Measurements from ENCODE around the gene CDC14B. TPM values are rescaled to one million over a fixed set of nuclear protein-coding genes. Genes with fewer than 3 reads are reported as not detected.

CDC14B gene
- total RNA-seq, 1 donor from 2014 or later: 38.3 TPM

- FAIRE-seq (no peak), DNase-seq (ENCODE audit: low spot score in 2 of 2) (no peak)
Observed at GRCh38 chr9:96491079-96491879, 128.4 kb downstream of the CDC14B start.

GRCh38 chr9:96490534-96491078 is 129.0 kb downstream of the CDC14B start:
- FAIRE-seq: no peak
- no peak for DNase-seq (ENCODE audit: low spot score in 2 of 2)

- no peak for DNase-seq (ENCODE audit: low spot score in 2 of 2)
- no peak for FAIRE-seq
Observed at GRCh38 chr9:96489482-96489979, 130.1 kb downstream of the CDC14B start.

DNA sequence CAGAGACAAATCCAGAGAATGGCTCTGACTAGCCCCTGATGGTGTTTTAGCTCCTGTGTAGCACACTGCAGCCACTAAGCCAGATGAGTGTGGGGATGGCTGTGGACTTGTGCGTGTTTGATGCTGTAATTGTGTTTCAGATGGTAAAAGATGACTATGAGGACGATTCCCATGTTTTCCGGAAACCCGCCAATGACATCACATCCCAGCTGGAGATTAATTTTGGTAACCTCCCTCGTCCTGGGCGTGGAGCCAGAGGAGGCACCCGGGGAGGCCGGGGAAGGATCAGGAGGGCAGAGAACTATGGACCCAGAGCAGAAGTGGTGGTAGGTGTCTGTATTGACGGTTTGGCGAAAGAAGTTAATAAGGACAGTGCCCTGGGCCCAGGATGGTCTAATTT is 131.7 kb downstream of the CDC14B start:
- FAIRE-seq (no peak), DNase-seq (ENCODE audit: low spot score in 2 of 2) (no peak)

GRCh38 chr9:96487029-96487396 is 132.6 kb downstream of the CDC14B start:
- FAIRE-seq (no peak), DNase-seq (ENCODE audit: low spot score in 2 of 2) (no peak)

GRCh38 chr9:96486386-96487028 is 133.1 kb downstream of the CDC14B start:
- peak in 1 of 2 donors; percentile 62 for DNase-seq (ENCODE audit: low spot score in 2 of 2)

DNA sequence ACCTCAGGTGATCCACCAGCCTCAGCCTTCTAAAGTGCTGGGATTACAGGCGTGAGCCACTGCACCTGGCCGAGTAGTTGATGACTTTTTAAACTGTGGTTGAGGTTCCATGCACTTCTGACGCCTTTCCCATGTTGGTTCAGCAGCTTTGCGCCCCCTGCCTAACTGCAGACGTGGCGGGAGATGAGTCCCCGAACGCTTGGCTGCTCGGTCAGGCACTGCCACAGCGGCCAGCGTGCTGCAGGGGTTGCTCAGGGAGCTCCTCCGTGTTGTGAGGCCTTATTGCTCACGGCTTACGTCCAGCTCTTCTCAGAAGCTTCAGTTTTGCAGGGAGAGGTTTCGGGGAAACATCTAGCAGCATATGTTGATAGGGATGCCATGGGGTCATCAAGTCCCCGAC is 134.4 kb downstream of the CDC14B start:
- FAIRE-seq (no peak), DNase-seq (ENCODE audit: low spot score in 2 of 2) (no peak)

More at GRCh38 chr9:96486386-96487028, 133.1 kb downstream of the CDC14B start:
- FAIRE-seq: no peak

GRCh38 chr9:96484521-96484931 is 135.1 kb downstream of the CDC14B start:
- DNase-seq (ENCODE audit: low spot score in 2 of 2) (no peak), FAIRE-seq (no peak)

GRCh38 chr9:96483733-96484390 is 135.8 kb downstream of the CDC14B start:
- no peak for FAIRE-seq
- no peak for DNase-seq (ENCODE audit: low spot score in 2 of 2)

- FAIRE-seq: no peak
Observed at GRCh38 chr9:96483197-96483596, 136.4 kb downstream of the CDC14B start.

DNA sequence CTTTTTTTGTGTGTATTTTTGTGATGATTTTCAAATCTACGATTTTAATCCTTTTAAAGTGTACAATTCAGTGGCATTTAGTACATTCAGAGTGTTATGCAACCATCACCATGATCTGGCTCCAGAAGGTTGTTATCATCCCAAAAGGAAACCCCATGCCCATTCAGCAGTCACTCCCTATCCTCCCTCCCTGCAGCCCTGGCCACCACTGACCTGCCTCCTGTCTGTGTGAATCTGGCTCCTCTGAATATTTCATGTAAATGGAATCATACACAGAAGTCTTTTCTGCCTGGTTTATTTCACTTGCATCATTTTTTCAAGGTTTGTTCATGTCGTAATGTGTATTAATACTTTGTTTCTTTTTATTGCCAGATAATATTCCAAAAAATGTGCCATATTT is 137.2 kb downstream of the CDC14B start:
- no peak for FAIRE-seq

More at GRCh38 chr9:96483197-96483596, 136.4 kb downstream of the CDC14B start:
- no peak for DNase-seq (ENCODE audit: low spot score in 2 of 2)

GRCh38 chr9:96480736-96481135 is 138.9 kb downstream of the CDC14B start:
- FAIRE-seq: no peak
- DNase-seq (ENCODE audit: low spot score in 2 of 2): no peak

More for the DNA sequence above, 137.2 kb downstream of the CDC14B start:
- no peak for DNase-seq (ENCODE audit: low spot score in 2 of 2)

- DNase-seq (ENCODE audit: low spot score in 2 of 2) (no peak), FAIRE-seq (no peak)
Observed at GRCh38 chr9:96478829-96479371, 140.7 kb downstream of the CDC14B start.

GRCh38 chr9:96476591-96476990 is 143.1 kb downstream of the CDC14B start:
- DNase-seq (ENCODE audit: low spot score in 2 of 2): no peak
- FAIRE-seq: no peak

DNA sequence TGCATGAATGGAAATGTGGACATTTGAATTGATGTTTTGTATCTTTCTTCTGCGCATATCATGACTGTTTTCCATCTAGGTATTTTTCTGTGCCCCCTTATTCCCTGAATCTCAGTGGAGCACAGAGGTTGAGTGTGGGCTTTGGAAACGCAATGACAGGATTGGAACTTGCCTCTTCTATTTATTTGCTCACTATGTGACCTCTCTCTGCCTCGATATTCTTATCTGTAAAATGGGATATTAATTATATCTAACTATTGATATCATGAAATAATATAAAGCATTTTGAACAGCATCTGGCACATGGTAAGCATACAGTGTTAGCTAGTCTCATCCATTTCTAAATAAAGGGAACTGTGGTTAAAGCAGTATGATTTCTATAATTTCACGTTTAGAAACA is 143.6 kb downstream of the CDC14B start:
- no peak for DNase-seq (ENCODE audit: low spot score in 2 of 2)
- no peak for FAIRE-seq

GRCh38 chr9:96467784-96468183 is 151.9 kb downstream of the CDC14B start:
- FAIRE-seq (no peak), DNase-seq (ENCODE audit: low spot score in 2 of 2) (no peak)

DNA sequence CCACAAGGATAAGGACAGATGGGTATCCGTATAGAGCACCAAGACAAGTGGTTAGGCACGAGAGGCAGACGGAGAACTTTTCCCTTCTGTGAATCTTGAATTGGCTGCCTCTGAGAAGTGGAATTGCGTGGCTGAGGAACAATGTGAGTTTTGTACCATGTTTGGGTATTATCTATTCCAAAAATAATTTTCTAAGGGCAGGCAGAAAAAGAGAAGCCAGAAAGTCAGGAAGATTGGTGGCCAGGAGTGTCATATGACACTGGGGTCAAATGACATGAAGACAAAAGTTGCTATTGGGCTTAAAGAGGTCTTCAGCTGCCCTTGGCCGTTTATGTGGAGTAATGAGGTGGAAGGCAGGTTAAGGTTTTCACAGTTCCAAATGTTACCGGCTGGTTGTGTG is 155.2 kb downstream of the CDC14B start:
- no peak for DNase-seq (ENCODE audit: low spot score in 2 of 2)
- FAIRE-seq: no peak

GRCh38 chr9:96462541-96462940 is 157.1 kb downstream of the CDC14B start:
- no peak for FAIRE-seq
- no peak for DNase-seq (ENCODE audit: low spot score in 2 of 2)

GRCh38 chr9:96461336-96461735 is 158.3 kb downstream of the CDC14B start:
- DNase-seq (ENCODE audit: low spot score in 2 of 2): no peak

GRCh38 chr9:96460882-96461281 is 158.8 kb downstream of the CDC14B start:
- no peak for FAIRE-seq
- DNase-seq (ENCODE audit: low spot score in 2 of 2): no peak

More at GRCh38 chr9:96461336-96461735, 158.3 kb downstream of the CDC14B start:
- FAIRE-seq: no peak

DNA sequence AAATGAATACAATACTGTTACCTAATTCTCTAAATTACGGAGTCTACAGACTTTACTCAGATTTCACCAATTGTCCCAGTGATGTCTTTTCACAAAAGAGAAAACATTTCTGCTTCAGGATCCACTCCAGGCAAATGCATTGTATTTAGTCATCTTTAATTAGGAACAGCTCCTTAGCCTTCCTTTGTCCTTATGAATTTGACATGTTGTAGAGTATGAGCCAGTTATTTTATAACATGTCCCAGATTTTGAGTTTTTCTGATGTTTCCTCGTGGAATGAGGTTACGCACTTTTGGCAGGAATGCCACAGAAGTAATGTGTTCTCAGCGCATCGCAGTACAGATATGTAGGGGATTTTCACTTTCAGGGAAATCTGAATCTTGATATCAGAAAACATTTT is 159.2 kb downstream of the CDC14B start:
- FAIRE-seq (no peak), DNase-seq (ENCODE audit: low spot score in 2 of 2) (no peak)

Measured in frontal cortex (tissue), 4 donors.